Activated CD4-positive, alpha-beta T cell treated with anti-CD3 and anti-CD28 coated beads, Interleukin-2, amount 10 ng/mL, durations not matched to agents 24 days and 14 days (primary cell): ENCODE measurements around the gene MRPL17. TPM values are rescaled to one million over a fixed set of nuclear protein-coding genes. Genes with fewer than 3 reads are reported as not detected.

Source experiments
- DNase-seq: peaks from one replicate; pipeline ENCODE4 v3.0.0; 2022
- H3K27ac Mint-ChIP-seq: one replicate; pipeline ENCODE4 v1.8.0; 2022; ENCODE audit warnings: mild to moderate bottlenecking, mixed read lengths
- H3K27me3 Mint-ChIP-seq: one replicate; pipeline ENCODE4 v1.8.0; 2022; ENCODE audit warnings: mixed read lengths
- H3K36me3 Mint-ChIP-seq: one replicate; pipeline ENCODE4 v1.8.0; 2022; ENCODE audit warnings: low read depth, mild to moderate bottlenecking, mixed read lengths
- H3K4me1 Mint-ChIP-seq: one replicate; pipeline ENCODE4 v1.8.0; 2021; ENCODE audit warnings: mixed read lengths
- H3K4me3 Mint-ChIP-seq: one replicate; pipeline ENCODE4 v1.8.0; 2022; ENCODE audit warnings: mild to moderate bottlenecking, moderate library complexity, mixed read lengths
- H3K9me3 Mint-ChIP-seq: one replicate; pipeline ENCODE4 v1.8.0; 2021; ENCODE audit warnings: mixed read lengths
- intact Hi-C: fragments of 100-400 bp; cut with micrococcal nuclease; formaldehyde crosslinking; loops from one replicate; pipeline ENCODE4 v1.15.1; 2023
- total RNA-seq: library from RNA; stranded (reverse); gene quantifications from 2 replicates; pipeline ENCODE4 v1.2.3, GENCODE V29; 2022

Gene MRPL17
- total RNA-seq, 1 donor from 2014 or later = 135 TPM

- Mint-ChIP-seq H3K4me3 (peak within 1 kb of the TSS; percentile 74), H3K27ac (no peak within 1 kb of the TSS), H3K9me3 (no peaks in the 10 kb centered on the region), H3K4me1 (peaks cover 5% of the 10 kb centered on the region), H3K27me3 (peaks cover 16% of the 10 kb centered on the region), H3K36me3 (peaks cover 3% of the 10 kb centered on the region)
- peak; percentile 66 for DNase-seq
- intact Hi-C loops = loop anchor here (2.0 kb wide), 1 partner anchor 15 kb away; no protein-coding TSS in a partner anchor
Observed at GRCh38 chr11:6655790-6656583, 27.2 kb downstream of the MRPL17 start, which contains the start of gene DCHS1. Gene DCHS1 (minus strand): TSS chr11:6655809. CDS start chr11:6641613, 14,196 bp downstream.

GRCh38 chr11:6655020-6655789 lies 27.9 kb downstream of the MRPL17 start:
- Mint-ChIP-seq H3K9me3 (no peaks in the 10 kb centered on the region), H3K27ac (no peak overlapping the region), H3K4me1 (peaks cover 5% of the 10 kb centered on the region), H3K36me3 (peaks cover 3% of the 10 kb centered on the region), H3K27me3 (peaks cover 16% of the 10 kb centered on the region), H3K4me3 (no peak overlapping the region)
- DNase-seq = no peak
- intact Hi-C loops = loop anchor here (2.0 kb wide), 1 partner anchor 16 kb away; no protein-coding TSS in a partner anchor

GRCh38 chr11:6654281-6655019 lies 28.7 kb downstream of the MRPL17 start:
- intact Hi-C loops = loop anchor here (2.0 kb wide), 1 partner anchor 16 kb away; no protein-coding TSS in a partner anchor
- Mint-ChIP-seq H3K27me3 (peaks cover 16% of the 10 kb centered on the region), H3K4me3 (no peak overlapping the region), H3K27ac (no peak overlapping the region), H3K36me3 (peaks cover 3% of the 10 kb centered on the region), H3K4me1 (peaks cover 5% of the 10 kb centered on the region), H3K9me3 (no peaks in the 10 kb centered on the region)
- no peak for DNase-seq

DNA sequence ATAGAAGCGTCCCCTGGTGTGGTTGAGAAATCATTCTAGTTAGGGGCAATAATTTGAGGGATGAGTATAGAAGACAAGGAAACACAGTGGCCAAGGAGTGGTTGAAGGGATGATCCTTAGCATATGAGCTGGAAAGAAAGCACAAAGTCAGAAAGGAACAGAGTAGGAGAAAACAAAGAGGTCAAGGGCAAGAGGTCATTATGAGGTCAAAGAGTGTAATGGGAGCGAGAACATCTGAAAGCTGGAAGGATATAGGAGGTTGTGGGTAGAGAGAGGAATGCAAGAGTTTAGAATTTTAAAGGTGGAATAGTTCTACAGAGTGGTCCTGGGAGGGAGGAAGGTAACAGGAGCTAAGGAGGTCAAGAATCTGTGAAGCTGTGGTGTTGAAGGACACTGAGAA lies 29.5 kb downstream of the MRPL17 start:
- intact Hi-C loops = loop anchor here (2.0 kb wide), 1 partner anchor 17 kb away; no protein-coding TSS in a partner anchor
- no peak overlapping the region for H3K27ac Mint-ChIP-seq
- H3K9me3 Mint-ChIP-seq = no peaks in the 10 kb centered on the region
- H3K36me3 Mint-ChIP-seq = peaks cover 3% of the 10 kb centered on the region
- peaks cover 5% of the 10 kb centered on the region for H3K4me1 Mint-ChIP-seq
- no peak overlapping the region for H3K4me3 Mint-ChIP-seq
- H3K27me3 Mint-ChIP-seq = peaks cover 16% of the 10 kb centered on the region
- no peak for DNase-seq

DNA sequence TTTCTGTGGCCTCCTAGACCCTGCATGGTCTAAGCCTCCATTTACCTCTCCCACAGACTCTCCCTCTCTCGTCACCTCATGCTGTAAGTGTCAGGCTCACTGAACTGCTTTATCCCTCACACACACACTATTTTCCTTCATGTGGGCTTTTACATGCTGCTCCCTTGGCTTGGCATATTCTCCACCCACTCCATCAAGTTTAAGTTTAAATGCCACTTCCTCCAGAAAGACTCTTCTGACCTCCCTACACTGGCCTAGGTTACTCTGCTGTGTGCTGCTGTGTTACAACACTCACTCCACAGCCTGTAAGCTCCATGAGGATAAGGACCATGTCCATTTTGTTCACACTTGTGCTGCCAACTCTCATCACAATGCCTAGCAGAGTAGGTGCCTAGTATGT lies 30.0 kb downstream of the MRPL17 start:
- intact Hi-C loops = no loop called here
- H3K9me3 Mint-ChIP-seq = no peaks in the 10 kb centered on the region
- peaks cover 3% of the 10 kb centered on the region for H3K36me3 Mint-ChIP-seq
- peaks cover 16% of the 10 kb centered on the region for H3K27me3 Mint-ChIP-seq
- DNase-seq = no peak
- no peak overlapping the region for H3K4me3 Mint-ChIP-seq
- H3K4me1 Mint-ChIP-seq = peaks cover 5% of the 10 kb centered on the region
- no peak overlapping the region for H3K27ac Mint-ChIP-seq

GRCh38 chr11:6652182-6652581 lies 31.0 kb downstream of the MRPL17 start:
- DNase-seq = no peak
- Mint-ChIP-seq H3K4me1 (peaks cover 5% of the 10 kb centered on the region), H3K27ac (no peak overlapping the region), H3K4me3 (no peak overlapping the region), H3K27me3 (peaks cover 13% of the 10 kb centered on the region), H3K9me3 (no peaks in the 10 kb centered on the region), H3K36me3 (peaks cover 3% of the 10 kb centered on the region)
- intact Hi-C loops = no loop called here

GRCh38 chr11:6650980-6651379 lies 32.2 kb downstream of the MRPL17 start:
- H3K36me3 Mint-ChIP-seq = peaks cover under 1% of the 10 kb centered on the region
- H3K27ac Mint-ChIP-seq = no peak overlapping the region
- H3K4me3 Mint-ChIP-seq = no peak overlapping the region
- peaks cover 1% of the 10 kb centered on the region for H3K4me1 Mint-ChIP-seq
- no peak for DNase-seq
- peaks cover 1% of the 10 kb centered on the region for H3K27me3 Mint-ChIP-seq
- intact Hi-C loops = no loop called here
- H3K9me3 Mint-ChIP-seq = no peaks in the 10 kb centered on the region

GRCh38 chr11:6650104-6650503 lies 33.0 kb downstream of the MRPL17 start:
- no peak overlapping the region for H3K4me3 Mint-ChIP-seq
- intact Hi-C loops = no loop called here
- H3K27ac Mint-ChIP-seq = no peak overlapping the region
- no peaks in the 10 kb centered on the region for H3K27me3 Mint-ChIP-seq
- H3K9me3 Mint-ChIP-seq = no peaks in the 10 kb centered on the region
- no peak for DNase-seq
- H3K4me1 Mint-ChIP-seq = peaks cover 2% of the 10 kb centered on the region
- H3K36me3 Mint-ChIP-seq = no peaks in the 10 kb centered on the region

- Mint-ChIP-seq H3K4me3 (no peak overlapping the region), H3K4me1 (peaks cover 2% of the 10 kb centered on the region), H3K27ac (no peak overlapping the region), H3K9me3 (no peaks in the 10 kb centered on the region), H3K27me3 (no peaks in the 10 kb centered on the region), H3K36me3 (no peaks in the 10 kb centered on the region)
- intact Hi-C loops = no loop called here
- no peak for DNase-seq
Observed at GRCh38 chr11:6648501-6648900, 34.6 kb downstream of the MRPL17 start.

DNA sequence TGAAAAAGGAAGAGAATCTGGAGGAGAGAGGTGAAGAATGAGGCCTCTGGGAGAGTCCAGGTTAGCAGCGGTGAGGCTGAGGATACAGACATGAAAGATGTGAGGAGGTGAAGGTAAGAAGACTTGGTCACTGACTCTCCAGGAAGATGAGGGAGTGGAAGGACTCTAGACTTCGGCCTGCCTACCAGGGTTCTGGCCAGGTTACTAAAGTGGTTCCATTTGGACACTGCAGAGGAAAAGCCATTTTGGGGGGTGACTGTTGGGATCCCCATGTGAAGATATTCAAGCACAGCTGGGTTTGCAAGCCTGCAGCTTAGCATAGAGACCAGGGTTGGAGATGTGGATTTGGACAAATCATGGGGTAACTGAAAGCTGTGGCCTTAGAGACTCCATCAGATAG lies 35.3 kb downstream of the MRPL17 start:
- Mint-ChIP-seq H3K4me3 (no peak overlapping the region), H3K27ac (no peak overlapping the region), H3K4me1 (peaks cover 2% of the 10 kb centered on the region), H3K36me3 (no peaks in the 10 kb centered on the region), H3K9me3 (no peaks in the 10 kb centered on the region), H3K27me3 (no peaks in the 10 kb centered on the region)
- no peak for DNase-seq
- intact Hi-C loops = no loop called here

DNA sequence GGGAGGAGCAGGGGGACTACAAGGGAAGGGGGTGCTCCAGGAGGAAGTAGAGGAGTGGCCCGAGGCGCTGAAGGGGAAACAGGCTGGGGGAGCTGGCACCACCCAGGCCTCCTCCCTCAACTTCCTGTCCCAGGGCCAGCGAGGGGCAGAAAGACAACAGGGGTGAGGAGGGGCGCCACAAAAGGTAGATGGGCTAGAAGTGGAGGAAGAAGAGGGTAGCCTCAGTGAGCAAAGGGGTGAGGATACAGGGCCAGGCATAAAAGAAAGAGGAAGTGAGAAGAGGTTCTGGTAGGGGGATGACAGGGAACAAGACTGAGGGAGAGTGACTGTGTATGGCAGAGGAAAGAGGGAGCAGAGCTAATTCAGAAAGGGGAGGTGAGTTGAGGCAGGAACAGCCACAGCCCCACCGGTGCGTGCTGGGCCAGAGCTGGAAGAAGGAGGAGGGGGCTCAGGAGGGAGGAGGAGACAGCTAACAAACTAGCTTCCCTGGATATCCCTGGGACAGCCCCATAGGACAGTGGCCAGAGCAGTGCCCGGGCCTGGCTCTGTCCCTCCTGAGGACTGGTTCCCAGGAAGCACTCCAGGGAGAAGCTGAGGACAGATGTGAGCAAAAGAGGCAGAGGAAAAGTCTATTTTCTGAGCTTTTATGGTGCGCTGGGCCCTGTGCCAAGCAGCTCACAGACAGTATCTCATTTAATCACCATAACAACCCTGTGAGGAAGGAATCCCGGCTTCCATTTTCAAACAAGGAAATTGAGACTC lies 36.0 kb downstream of the MRPL17 start:
- Mint-ChIP-seq H3K4me3 (no peak overlapping the region), H3K27me3 (no peaks in the 10 kb centered on the region), H3K36me3 (no peaks in the 10 kb centered on the region), H3K4me1 (peaks cover 2% of the 10 kb centered on the region), H3K9me3 (no peaks in the 10 kb centered on the region), H3K27ac (no peak overlapping the region)
- peak; percentile 73 for DNase-seq
- intact Hi-C loops = no loop called here

- no peak for DNase-seq
- Mint-ChIP-seq H3K4me3 (no peak overlapping the region), H3K9me3 (no peaks in the 10 kb centered on the region), H3K4me1 (peaks cover 2% of the 10 kb centered on the region), H3K36me3 (no peaks in the 10 kb centered on the region), H3K27me3 (no peaks in the 10 kb centered on the region), H3K27ac (no peak overlapping the region)
- intact Hi-C loops = no loop called here
Observed at GRCh38 chr11:6646576-6646917, 36.6 kb downstream of the MRPL17 start.

- no peaks in the 10 kb centered on the region for H3K36me3 Mint-ChIP-seq
- peak overlapping the region; percentile 14 for H3K27ac Mint-ChIP-seq
- H3K4me3 Mint-ChIP-seq = no peak overlapping the region
- no peak for DNase-seq
- H3K27me3 Mint-ChIP-seq = no peaks in the 10 kb centered on the region
- no peaks in the 10 kb centered on the region for H3K9me3 Mint-ChIP-seq
- intact Hi-C loops = no loop called here
- H3K4me1 Mint-ChIP-seq = peaks cover 2% of the 10 kb centered on the region
Observed at GRCh38 chr11:6646071-6646470, 37.1 kb downstream of the MRPL17 start.
